HG02759 (cell line): Measurements from ENCODE around the gene TOR3A.

Experiments used
- ATAC-seq: cut with Tn5 transposase; IDR thresholded peaks from one replicate; pipeline ENCODE4 v1.9.1; 2021; ENCODE audit warnings: mild to moderate bottlenecking, moderate library complexity; ENCODE audit not compliant: unreplicated experiment

Gene TOR3A

DNA sequence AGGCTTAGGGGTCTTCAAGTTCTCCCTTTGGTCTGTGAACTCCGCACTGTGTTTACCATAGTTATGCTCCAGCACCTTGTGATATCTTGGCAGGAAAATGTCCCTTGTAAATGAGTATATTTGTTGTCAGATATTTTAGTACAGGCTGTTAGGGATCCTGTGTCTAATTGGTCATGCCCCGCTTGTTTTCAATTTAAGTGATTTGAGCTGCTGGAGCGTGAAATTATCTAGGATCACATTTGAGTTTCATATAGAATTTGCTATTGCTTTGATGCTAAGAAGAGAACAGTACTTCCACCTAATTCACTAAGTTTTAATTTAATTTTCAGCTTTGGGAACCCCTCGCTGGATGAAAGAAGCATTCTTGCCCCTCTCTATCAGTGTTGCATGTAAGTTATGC lies 15.4 kb upstream of the TOR3A start:
- no peak for ATAC-seq

DNA sequence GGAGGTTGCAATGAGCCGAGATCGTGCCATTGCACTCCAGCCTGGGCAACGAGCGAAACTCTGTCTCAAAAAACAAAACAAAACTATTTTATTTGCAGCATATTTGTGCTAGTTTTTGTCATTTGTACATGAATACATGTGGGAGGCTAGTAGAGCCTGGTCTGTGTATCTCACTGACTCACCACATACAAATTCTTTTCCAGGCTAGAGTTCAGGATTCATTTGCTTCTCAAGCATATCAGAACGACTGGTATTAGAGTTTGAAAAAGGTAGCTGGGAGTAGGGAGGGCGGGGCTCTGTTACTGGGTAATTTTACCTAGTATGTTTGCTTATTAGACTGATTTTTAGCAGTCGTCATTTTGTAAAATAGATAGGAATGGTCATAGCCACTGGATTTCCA lies 4.5 kb upstream of the TOR3A start:
- ATAC-seq, result no peak

DNA sequence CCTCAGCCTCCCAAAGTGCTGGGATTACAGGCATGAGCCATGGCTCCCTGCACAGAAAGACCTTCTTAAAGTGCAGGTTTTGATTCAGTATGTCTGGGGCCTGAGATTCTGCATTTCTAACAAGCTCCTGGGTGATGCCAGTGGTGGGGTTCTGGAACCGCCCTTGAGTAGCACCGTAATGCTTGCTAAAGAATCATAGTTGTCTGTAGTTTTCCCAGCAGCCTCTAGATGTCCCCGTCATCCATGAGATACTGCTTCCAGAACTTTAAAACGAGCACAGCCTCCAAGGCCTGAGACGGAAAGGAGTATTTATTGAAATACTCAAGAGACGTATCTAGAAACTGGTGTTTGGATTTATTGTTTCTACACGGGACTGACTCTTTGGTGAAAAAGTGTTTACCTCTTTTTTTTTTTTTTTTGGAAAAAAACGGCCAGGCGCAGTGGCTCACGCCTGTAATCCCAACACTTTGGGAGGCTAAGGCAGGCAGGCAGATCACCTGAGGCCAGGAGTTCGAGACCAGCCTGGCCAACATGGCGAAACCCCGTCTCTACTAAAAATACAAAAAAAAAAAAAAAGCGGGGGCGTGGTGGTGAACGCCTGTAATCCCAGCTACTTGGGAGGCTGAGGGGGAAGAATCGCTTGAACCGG lies 2.6 kb upstream of the TOR3A start:
- ATAC-seq, result no peak

DNA sequence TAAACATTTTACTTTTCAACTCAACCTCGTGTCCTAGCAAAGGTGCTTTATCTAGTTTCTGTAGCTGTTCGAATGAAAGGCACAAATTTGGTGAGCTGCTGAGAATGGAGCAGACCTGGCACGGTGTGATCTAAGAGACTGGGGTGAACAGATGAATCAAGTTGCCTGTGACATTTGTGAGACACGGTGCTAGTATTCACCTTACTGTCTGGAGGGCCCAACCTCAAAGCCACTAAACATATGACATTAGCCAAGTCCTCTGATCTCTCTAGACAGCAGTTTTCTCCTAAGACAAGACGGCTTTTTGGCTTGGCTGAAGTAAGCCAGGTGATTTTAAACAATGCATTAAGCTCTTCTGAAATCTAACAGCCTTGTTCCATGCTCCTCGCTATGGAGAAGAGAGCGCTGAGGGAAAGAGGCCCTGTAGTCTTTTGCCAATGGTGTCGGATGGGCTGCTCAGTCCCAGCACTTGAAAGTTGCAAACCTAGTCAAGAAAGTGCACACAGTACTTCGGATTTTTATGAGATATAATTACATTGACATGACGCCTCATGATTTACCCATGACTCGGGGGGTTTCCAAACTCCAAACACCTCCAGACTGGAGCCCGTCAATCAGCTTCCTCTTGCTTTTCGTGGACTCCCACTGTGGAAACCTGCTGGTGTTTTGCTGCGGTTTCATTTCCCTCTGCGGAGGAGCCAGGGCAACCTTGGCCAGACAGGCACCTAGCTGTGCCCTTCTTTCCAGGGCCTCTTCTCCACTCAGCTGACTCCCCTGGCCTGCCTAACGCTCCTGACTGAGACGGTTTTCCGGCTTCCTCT lies 794 bp upstream of the TOR3A start:
- no peak for ATAC-seq

DNA sequence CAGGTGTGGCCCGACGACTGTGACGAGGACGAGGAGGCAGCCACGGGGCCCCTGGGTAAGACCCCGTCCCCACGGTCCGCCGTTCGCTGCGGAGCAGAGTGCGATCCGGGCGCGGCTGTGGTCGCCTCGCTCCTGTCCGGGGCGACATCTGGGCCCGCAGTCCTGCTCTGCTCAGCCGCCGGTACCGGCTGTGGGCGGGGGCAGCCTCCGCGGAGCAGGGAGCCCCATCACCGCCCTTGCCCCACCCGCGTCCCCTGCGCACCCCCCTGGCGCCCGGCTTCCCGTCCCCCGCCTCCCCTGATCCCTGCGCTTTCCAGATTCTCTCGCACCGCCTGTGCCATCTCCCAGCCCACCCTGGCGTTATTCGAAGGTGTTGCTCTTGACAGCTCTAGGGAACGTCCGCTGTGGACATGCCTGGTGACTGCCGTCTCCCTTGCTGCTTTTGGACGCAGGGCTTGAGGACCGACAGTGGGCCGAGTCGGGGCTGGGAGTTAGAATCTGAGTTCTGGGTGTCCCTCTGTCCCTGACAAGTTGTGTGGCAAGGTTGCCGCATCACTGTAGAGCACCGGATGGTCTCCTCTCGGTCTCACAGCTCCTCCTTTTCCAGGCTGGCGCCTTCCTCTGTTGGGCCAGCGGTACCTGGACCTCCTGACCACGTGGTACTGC lies 596 bp downstream of the TOR3A start:
- peak; percentile 23 for ATAC-seq

DNA sequence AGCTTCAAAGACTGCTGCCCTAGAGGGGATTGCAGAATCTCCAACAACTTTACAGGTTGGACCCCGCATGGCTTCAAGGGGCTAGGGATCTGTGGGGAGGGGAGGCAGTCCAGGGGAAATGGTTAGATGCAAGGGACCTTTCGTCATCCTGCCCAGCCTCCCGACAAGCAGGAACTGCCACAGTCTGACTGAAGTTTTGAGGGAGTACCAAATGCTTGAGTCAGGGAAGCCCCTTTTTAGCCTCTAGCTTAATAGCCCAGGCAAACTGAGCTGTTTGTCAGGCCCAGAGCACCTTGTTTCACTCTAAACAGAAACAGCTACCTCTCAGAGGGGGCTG lies 1.1 kb downstream of the TOR3A start:
- no peak for ATAC-seq

DNA sequence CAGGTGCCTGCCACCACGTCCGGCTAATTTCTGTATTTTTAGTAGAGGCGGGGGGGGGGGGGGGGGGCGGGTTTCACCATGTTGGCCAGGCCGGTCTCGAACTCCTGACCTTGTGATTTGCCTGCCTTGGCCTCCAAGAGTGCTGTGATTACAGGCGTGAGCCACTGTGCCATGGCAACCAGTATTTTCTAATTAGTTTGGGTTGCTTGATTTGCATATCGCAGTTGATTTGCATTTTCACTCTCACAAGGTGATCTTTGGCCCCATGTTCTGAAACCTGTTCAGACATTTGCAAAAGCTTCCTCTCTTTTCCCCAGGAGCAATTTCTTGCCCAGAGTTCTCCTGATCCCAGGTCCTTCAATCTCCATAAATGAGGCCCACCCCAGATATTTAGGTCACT lies 1.7 kb downstream of the TOR3A start:
- ATAC-seq, result no peak

DNA sequence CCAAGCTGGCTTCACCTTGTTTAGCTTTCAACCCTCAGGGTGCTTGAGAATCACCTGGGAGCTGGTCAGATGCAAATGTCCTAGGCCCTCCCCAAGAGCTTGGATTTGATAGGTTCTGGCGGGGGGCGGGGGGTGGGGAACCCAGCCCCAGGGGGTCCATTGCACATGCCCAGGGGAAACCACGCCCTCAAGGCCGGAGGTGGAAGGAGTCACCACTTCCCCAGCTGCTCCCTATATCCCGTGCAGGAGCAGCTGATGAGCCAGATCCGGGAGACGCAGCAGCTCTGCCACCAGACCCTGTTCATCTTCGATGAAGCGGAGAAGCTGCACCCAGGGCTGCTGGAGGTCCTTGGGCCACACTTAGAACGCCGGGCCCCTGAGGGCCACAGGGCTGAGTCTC lies 5.8 kb downstream of the TOR3A start:
- no peak for ATAC-seq

DNA sequence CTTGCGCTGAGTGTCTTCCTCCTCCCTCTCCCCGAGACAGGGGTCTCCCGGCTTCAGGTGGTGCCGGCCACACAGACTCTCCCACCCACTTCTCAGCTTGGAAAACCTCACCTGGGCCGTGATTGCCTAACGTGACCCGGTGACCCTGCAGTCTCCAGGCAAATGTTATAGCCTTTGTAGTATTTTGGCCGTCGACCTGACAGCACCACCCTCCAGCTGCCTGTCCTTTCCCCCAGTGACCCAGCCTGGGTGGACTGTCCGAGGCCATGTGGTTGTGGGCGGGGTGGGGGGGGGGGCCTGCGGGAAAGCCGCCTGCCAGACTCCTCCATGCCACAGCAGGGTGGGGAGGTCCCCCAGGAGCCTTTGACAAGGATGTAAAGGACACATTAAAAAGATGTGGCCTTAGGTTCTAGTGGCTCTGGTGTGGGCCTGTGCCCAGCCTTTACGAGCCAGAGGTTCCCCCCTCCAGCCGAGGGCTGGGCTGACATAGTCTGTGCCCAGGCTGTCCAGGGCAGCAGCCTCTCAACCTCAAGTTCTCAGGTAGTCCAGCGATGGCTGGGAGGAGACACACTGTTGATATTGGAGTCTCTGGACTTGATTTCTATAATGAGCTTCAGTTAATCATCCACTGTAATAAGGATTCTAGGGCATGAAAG lies 8.1 kb downstream of the TOR3A start:
- ATAC-seq, result no peak

DNA sequence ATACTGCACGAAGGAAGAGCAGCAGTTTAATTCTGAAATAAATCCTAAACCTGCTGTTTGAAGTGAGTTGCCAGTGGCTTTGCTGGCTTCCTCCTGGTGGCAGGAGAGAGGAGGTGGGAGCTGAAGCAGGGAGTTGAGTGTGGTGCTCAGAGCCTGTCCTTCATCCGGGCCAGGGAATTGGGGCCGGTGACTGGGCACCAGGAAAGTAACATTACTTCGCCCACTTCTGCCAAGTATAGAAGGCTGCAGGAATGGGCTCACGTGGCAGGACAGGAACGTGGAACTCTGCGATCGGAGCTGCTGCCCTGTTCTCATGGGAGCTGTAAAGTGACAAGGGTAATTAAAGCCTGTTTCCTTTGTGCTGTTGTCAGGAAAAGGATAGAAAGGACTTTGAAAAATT lies 8.7 kb downstream of the TOR3A start:
- no peak for ATAC-seq

DNA sequence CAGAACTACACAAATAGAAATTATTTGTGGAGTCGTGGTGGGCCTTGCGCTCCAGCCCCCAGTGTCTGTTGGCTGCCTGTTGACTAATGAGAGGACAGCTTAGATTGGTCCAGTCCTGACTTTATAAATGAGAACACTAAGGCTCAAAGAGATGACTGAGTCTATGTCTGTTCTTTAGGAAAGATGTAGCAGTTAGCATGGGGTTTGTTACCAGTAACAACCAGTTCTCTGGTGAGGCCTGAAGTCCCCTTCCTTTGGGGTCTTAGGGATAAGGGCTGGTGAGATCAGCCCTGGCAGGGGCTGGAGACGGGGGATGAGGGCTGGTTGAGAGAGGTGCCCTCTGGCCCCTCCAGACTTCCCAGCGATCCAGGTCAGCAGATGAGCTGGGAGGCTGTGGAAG lies 9.1 kb downstream of the TOR3A start:
- ATAC-seq, result no peak

DNA sequence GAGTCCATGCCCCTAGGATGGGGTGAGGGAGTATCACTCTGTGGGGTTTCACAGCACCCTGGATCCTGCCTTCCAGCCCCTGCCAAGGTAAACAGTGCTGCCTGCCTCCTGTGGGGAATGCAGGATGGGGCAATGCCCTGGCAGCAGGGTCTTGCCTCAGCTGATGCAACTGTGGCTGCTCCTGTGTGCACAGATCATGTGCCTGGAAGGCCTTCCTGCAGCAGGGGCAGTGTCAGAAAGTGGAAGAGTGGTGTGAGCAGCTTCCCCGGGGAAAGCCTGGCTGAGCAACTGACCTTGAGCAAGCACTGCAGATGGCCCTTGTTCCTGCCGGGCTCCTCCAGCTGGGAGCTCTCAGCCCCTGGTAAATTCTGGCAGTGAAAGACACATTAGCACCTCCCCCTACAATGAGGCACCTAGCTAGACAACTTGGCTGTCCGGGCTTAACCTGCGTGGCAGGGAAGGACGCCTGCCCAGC lies 9.9 kb downstream of the TOR3A start:
- no peak for ATAC-seq

DNA sequence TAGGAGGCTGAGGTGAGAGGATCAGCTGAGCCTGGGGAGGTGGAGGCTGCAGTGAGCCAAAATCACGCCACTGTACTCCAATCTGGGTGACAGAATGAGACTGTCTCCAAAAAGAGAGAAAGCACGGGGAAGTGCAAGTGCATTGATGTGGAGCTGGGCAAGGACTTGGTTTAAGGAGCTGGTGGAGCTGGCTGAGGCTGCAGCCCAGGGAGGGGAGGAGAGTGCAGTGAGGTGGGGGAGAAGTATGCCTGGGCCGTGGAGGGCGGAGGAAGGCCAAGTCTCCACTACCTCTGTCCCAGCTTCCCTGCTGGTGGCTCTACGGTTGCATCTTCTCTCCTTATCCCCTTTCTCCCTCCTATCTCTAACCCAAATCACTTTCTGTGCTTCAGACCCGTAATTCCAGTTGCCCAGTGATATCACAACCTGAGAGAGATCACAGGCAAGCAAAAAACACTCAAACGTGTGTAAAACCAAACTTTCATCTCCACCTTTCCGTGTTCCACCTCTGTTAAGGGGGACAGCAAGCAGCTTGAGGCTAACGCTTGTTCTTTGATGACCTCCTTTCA lies 11.1 kb downstream of the TOR3A start:
- ATAC-seq, result no peak

DNA sequence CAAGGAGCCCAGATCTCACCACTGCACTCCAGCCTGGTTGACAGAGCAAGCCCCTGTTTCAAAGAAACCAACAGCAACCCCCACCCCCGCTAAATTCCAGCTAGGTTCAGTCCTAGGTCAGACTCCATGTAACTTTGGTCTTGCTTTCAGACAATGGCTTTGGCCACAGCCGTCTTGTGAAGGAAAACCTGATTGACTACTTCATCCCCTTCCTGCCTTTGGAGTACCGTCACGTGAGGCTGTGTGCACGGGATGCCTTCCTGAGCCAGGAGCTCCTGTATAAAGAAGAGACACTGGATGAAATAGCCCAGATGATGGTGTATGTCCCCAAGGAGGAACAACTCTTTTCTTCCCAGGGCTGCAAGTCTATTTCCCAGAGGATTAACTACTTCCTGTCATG lies 12.9 kb downstream of the TOR3A start:
- no peak for ATAC-seq

DNA sequence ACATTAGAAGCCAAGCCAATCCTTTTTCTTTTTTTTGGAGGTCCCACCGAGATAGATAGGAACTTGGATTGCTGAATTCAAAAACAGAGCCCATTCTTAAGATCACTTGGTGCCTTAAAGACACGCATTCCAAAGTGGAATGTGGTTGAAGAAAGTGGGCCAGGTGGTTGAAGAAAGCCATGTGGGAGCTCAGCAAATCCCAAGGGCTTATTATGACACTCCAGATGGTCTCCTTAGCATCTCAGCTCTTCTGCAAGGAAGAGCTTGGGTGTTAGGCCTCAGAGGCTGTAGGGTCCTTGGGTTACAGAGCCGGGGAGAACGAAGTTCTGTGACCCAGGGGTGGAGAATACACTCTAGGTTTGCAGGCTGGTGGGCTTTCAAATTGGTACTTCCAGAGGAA lies 13.5 kb downstream of the TOR3A start:
- no peak for ATAC-seq

DNA sequence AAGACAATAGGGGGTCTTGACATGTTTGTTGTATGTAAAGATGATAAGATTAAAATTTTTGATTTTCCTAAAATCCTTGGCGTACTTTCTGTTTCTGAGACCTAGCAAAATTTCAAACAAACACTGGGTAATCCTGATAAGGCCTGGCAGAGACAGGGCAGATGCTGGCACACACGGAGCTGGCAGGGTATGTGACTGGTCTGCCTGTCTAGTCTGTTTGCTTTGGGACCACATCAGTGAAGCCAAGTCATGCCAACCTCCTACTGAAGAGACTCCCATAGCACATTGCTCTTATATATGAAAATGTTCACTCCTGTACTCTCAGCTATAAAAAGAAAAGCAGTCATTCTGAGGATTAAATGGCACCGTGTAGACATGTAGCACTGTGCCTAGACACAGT lies 14.1 kb downstream of the TOR3A start:
- no peak for ATAC-seq

DNA sequence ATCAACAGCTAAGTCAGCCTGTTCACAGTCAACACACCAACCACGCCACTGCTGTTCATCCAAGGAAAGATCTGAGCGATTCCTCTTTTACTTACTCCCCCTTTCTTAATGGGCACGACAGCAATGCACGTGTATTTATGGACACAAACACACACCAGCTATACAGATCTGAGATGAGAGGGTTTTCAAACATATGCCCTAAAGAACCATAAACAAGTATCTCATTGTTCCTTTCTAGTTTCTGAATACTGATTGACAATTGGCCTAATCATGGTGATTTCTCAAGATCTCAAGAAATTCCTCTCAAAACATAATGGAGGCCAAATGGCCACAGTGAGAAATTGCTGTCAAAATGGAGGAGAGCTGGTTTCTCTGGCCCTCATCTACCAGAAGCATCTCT lies 18.0 kb downstream of the TOR3A start:
- no peak for ATAC-seq

DNA sequence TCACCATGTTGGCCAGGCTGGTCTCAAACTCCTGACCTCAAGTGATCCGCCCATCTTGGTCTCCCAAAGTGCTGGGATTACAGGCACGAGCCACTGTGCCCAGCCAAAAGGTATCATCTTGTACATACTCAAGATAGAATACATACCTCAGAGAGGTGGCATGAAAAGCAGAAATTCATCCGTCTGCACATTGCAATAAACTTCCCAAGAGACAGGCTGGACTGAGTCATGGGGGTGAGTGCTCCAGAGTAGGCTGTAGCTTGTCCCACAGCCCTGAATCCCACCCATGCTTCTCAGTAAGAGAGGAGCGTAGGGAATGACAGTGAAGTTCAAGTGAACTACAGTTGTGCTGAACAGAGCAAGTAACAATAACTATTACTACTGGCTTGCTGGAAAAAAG lies 19.7 kb downstream of the TOR3A start:
- ATAC-seq, result no peak

DNA sequence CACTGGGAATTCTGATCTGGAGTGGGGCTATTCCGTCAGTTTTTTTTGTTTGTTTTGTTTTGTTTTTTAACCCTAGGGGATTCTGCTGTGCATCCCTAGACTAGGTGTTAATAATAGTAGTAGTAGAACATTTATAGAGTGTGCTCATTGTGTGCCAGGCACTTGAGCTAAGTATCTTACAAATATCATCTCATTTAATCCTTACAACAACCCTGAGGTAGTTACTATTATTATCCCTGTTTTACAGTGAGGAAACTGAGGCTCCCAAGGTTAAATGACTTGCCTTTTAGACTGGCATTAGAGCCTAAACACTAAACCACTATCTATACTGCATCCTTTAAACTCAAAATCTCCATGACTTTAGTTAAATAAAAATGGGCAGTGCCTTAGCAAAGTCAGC lies 22.1 kb downstream of the TOR3A start:
- no peak for ATAC-seq

DNA sequence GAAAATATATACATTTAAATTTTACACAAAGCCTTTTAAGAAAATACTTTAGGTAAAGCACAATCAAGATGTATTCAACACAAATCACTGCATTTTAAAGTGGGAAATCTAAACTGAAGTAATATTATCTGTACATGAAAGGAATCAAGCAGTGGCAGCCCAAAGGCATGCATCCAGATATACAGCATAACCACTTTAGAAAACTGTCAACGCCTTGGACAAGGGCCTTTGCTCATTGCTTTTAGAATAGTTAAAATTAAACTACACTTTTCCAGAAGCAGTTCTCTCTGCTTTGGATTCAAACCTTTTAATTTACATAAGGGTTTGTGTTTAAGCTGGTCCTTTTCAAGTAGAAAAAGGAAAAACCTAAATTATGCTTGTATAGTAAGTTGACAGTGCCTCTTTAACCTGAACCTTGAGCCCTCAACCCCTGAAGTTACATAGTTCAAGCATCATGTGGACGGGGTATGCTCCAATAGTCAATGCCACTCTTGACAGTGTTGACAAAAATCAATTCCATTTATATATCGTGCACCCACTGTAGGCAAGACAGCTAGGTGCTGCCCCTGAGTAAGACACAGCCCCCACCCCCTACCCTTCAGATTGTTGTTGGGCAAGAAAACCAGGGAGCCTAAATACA lies 22.9 kb downstream of the TOR3A start:
- no peak for ATAC-seq

DNA sequence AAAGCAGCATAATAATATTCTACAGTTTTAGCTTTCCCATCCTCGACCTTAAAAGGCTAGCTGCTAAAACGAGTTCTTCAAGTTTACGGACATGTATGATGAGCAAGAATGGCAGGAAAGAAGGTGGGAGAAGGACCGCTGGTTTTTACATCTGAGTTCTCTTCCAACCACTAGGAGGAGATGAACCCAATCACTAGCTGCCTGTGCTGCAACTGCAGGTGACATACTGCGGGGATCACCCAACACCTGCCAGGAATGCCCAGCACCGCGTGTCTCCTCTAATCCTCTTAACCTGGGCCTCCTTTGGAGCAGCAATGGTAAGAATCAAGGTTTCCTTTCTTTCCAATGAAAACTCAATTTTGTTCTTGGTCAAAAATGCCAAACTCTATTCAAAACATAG lies 23.5 kb downstream of the TOR3A start:
- no peak for ATAC-seq
